ENCODE data around the gene RNASE8. TPM values are rescaled to one million over a fixed set of nuclear protein-coding genes. Genes with fewer than 3 reads are reported as not detected.

Gene RNASE8
- total RNA-seq, 3 donors from 2014 or later (not counting 1 experiment from before 2014, with no cell fraction given) = not detected

- H3K36me3 ChIP-seq (ENCODE audit: control insufficient read depth, insufficient read depth, low read length) = no peaks in the 10 kb centered on the region
- Mint-ChIP-seq H3K27ac (no peak overlapping the region), H3K4me1 (no peaks in the 10 kb centered on the region), H3K27me3 (ENCODE audit: low read depth in 2 of 2) (peaks cover 28 to 37% of the 10 kb centered on the region in 2 donors), H3K9me3 (no peaks in the 10 kb centered on the region), H3K36me3 (no peaks in the 10 kb centered on the region), H3K4me3 (no peak overlapping the region)
- H3K27ac ChIP-seq (ENCODE audit: low read length) = no peak overlapping the region
- ATAC-seq = no peak
- H3K4me1 ChIP-seq (ENCODE audit: control insufficient read depth, insufficient read depth, low read length) = no peaks in the 10 kb centered on the region
- DNase-seq = no peak
- H3K4me3 ChIP-seq (ENCODE audit: low read length) = no peak overlapping the region
- no peaks in the 10 kb centered on the region for H3K27me3 ChIP-seq (ENCODE audit: control insufficient read depth, insufficient read depth, low read length)
- WGBS (ENCODE audit: insufficient coverage) = 88% methylated on average over 5 of the region's 5 CpGs
- intact Hi-C loops (cut with micrococcal nuclease) = no loop called here
- H3K9me3 ChIP-seq (ENCODE audit: control insufficient read depth, insufficient read depth, low read length) = no peaks in the 10 kb centered on the region
- TF ChIP-seq CTCF (IDR thresholded peaks at IDR 0.05) = no peak
Observed at GRCh38 chr14:21058903-21059302, 1.3 kb downstream of the RNASE8 start.

GRCh38 chr14:21059842-21060613 lies 2.4 kb downstream of the RNASE8 start:
- DNase-seq (no peak), ATAC-seq (no peak)
- WGBS (ENCODE audit: insufficient coverage) = 81% methylated on average over 8 of the region's 8 CpGs
- H3K27ac Mint-ChIP-seq = no peak overlapping the region
- Histone ChIP-seq H3K27ac (ENCODE audit: low read length) (no peak overlapping the region), H3K36me3 (ENCODE audit: control insufficient read depth, insufficient read depth, low read length) (no peaks in the 10 kb centered on the region), H3K9me3 (ENCODE audit: control insufficient read depth, insufficient read depth, low read length) (no peaks in the 10 kb centered on the region), H3K27me3 (ENCODE audit: control insufficient read depth, insufficient read depth, low read length) (no peaks in the 10 kb centered on the region), H3K4me1 (ENCODE audit: control insufficient read depth, insufficient read depth, low read length) (no peaks in the 10 kb centered on the region), H3K4me3 (ENCODE audit: low read length) (no peak overlapping the region)
- no peak overlapping the region for H3K4me3 Mint-ChIP-seq
- no peak for TF ChIP-seq CTCF (IDR thresholded peaks at IDR 0.05)
- no peaks in the 10 kb centered on the region for H3K36me3 Mint-ChIP-seq
- intact Hi-C loops (cut with micrococcal nuclease) = no loop called here
- no peaks in the 10 kb centered on the region for H3K4me1 Mint-ChIP-seq
- peaks cover 29 to 43% of the 10 kb centered on the region in 2 donors for H3K27me3 Mint-ChIP-seq (ENCODE audit: low read depth in 2 of 2)
- H3K9me3 Mint-ChIP-seq = no peaks in the 10 kb centered on the region

GRCh38 chr14:21060614-21061346 lies 3.2 kb downstream of the RNASE8 start:
- H3K36me3 Mint-ChIP-seq = no peaks in the 10 kb centered on the region
- intact Hi-C loops (cut with micrococcal nuclease) = no loop called here
- no peaks in the 10 kb centered on the region for H3K9me3 ChIP-seq (ENCODE audit: control insufficient read depth, insufficient read depth, low read length)
- peaks cover 36 to 51% of the 10 kb centered on the region in 2 donors for H3K27me3 Mint-ChIP-seq (ENCODE audit: low read depth in 2 of 2)
- TF ChIP-seq CTCF (IDR thresholded peaks at IDR 0.05) = no peak
- no peaks in the 10 kb centered on the region for H3K36me3 ChIP-seq (ENCODE audit: control insufficient read depth, insufficient read depth, low read length)
- H3K27ac ChIP-seq (ENCODE audit: low read length) = no peak overlapping the region
- no peak overlapping the region for H3K4me3 ChIP-seq (ENCODE audit: low read length)
- H3K4me1 ChIP-seq (ENCODE audit: control insufficient read depth, insufficient read depth, low read length) = no peaks in the 10 kb centered on the region
- H3K4me3 Mint-ChIP-seq = no peak overlapping the region
- 84% methylated on average over 13 of the region's 13 CpGs for WGBS (ENCODE audit: insufficient coverage)
- no peaks in the 10 kb centered on the region for H3K9me3 Mint-ChIP-seq
- ATAC-seq (no peak), DNase-seq (no peak)
- H3K27me3 ChIP-seq (ENCODE audit: control insufficient read depth, insufficient read depth, low read length) = no peaks in the 10 kb centered on the region
- no peaks in the 10 kb centered on the region for H3K4me1 Mint-ChIP-seq
- H3K27ac Mint-ChIP-seq = no peak overlapping the region

Data from natural killer cell (primary cell).